Astrocyte (in vitro differentiated cells and primary cell): Measurements from ENCODE around the gene ZDHHC11. TPM values are rescaled to one million over a fixed set of nuclear protein-coding genes. Genes with fewer than 3 reads are reported as not detected.
"Not testable (repeated sequence)": the region's sequence is repeated elsewhere in the genome, so short reads cannot be mapped to it uniquely, and the experiment has no call there.

Experiments
- DNase-seq: peaks from one replicate; pipeline ENCODE4 v3.0.0-alpha.2; 2010; ENCODE audit warnings: low read depth
- FAIRE-seq: peaks from 2 replicates; lab custom pipeline; 2011; peaks lifted over from hg19 to GRCh38; lab: Jason Lieb, UNC
- H2AFZ ChIP-seq: 2 replicates; pipeline ENCODE4 v1.6.0; 2012; ENCODE audit warnings: low read depth, low read length, inconsistent platforms
- H3K27ac ChIP-seq: 2 replicates; pipeline ENCODE4 v1.5.1; 2011; ENCODE audit warnings: low read depth, low read length, inconsistent platforms
- H3K27me3 ChIP-seq: 2 replicates; pipeline ENCODE4 v1.6.0; 2011; ENCODE audit warnings: low read length, inconsistent platforms; ENCODE audit not compliant: insufficient read depth
- H3K36me3 ChIP-seq: 2 replicates; pipeline ENCODE4 v1.5.1; 2011; ENCODE audit warnings: low read length, inconsistent platforms; ENCODE audit not compliant: insufficient read depth
- H3K4me1 ChIP-seq: 2 replicates; pipeline ENCODE4 v1.5.1; 2011; ENCODE audit warnings: low read length, inconsistent platforms; ENCODE audit not compliant: insufficient read depth
- H3K4me2 ChIP-seq: 2 replicates; pipeline ENCODE4 v1.6.0; 2012; ENCODE audit warnings: low read length, inconsistent platforms
- H3K4me3 ChIP-seq: 2 replicates; pipeline ENCODE4 v1.5.1; 2011; ENCODE audit warnings: low read depth, mild to moderate bottlenecking, low read length, inconsistent platforms; ENCODE audit not compliant: insufficient read depth
- H3K79me2 ChIP-seq: 2 replicates; pipeline ENCODE4 v1.6.0; 2012; ENCODE audit warnings: mild to moderate bottlenecking, low read length, inconsistent platforms; ENCODE audit not compliant: insufficient read depth
- H3K9ac ChIP-seq: 2 replicates; pipeline ENCODE4 v1.6.0; 2012; ENCODE audit warnings: mild to moderate bottlenecking, low read length, inconsistent platforms
- H3K9me3 ChIP-seq: 2 replicates; pipeline ENCODE4 v1.5.1; 2012; ENCODE audit warnings: low read depth, mild to moderate bottlenecking, low read length, inconsistent platforms; ENCODE audit not compliant: insufficient read depth
- H4K20me1 ChIP-seq: 2 replicates; pipeline ENCODE4 v1.6.0; 2012; ENCODE audit warnings: low read length, inconsistent platforms; ENCODE audit not compliant: insufficient read depth
- H3K27ac Mint-ChIP-seq: one replicate; pipeline ENCODE4 v1.8.0; 2021; ENCODE audit warnings: mild to moderate bottlenecking, mixed read lengths; ENCODE audit not compliant: unreplicated experiment
- H3K27me3 Mint-ChIP-seq: one replicate; pipeline ENCODE4 v1.8.0; 2021; ENCODE audit warnings: low read depth, mixed read lengths; ENCODE audit not compliant: unreplicated experiment
- H3K36me3 Mint-ChIP-seq: one replicate; pipeline ENCODE4 v1.8.0; 2021; ENCODE audit warnings: low read depth, mixed read lengths; ENCODE audit not compliant: unreplicated experiment
- H3K4me1 Mint-ChIP-seq: one replicate; pipeline ENCODE4 v1.8.0; 2021; ENCODE audit warnings: low read depth, mixed read lengths; ENCODE audit not compliant: unreplicated experiment
- H3K4me3 Mint-ChIP-seq: one replicate; pipeline ENCODE4 v1.8.0; 2021; ENCODE audit warnings: mild to moderate bottlenecking, moderate library complexity, mixed read lengths; ENCODE audit not compliant: unreplicated experiment
- H3K9me3 Mint-ChIP-seq: one replicate; pipeline ENCODE4 v1.8.0; 2021; ENCODE audit warnings: mild to moderate bottlenecking, mixed read lengths; ENCODE audit not compliant: unreplicated experiment
- CTCF ChIP-seq: IDR thresholded peaks from 2 replicates; pipeline ENCODE4 v1.5.1; 2011; ENCODE audit warnings: low read depth, mild to moderate bottlenecking, inconsistent platforms, low read length, moderate library complexity; ENCODE audit not compliant: insufficient read depth
- EZH2 ChIP-seq: IDR thresholded peaks from 2 replicates; pipeline ENCODE4 v1.6.1; 2012; ENCODE audit warnings: mild to moderate bottlenecking, low read length, inconsistent platforms; ENCODE audit not compliant: insufficient read depth
- total RNA-seq: library from RNA; stranded (reverse); gene quantifications from 2 replicates; pipeline ENCODE4 v1.2.1, GENCODE V29; 2021

Gene ZDHHC11
- total RNA-seq, 1 donor from 2014 or later, result 15.9 TPM

DNA sequence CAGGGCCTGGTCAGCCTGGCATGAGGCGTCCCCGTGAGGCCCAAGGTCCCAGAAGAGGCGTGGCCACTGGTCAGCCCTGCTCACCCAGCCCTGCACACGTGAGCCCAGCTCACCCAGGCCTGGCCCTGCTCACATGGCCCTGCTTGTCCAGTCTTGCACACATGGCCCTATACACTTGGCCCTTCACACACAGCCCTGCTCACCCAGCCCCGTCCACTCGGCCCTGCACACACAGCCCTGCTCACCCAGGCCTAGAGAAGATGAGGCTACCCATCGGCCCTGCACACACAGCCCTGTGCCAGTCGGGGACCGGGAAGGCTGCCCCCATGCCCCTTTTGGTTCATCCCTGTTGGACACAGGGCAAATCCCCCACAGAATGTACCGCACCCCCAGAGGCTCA, 94.6 kb downstream of the ZDHHC11 start:
- Histone ChIP-seq H3K27me3 (peaks cover 4% of the 10 kb centered on the region), H3K4me3 (no peak overlapping the region), H4K20me1 (no peaks in the 10 kb centered on the region), H3K9ac (no peak overlapping the region), H2AFZ (no peak overlapping the region), H3K36me3 (no peaks in the 10 kb centered on the region), H3K4me2 (no peak overlapping the region), H3K79me2 (no peaks in the 10 kb centered on the region), H3K4me1 (no peaks in the 10 kb centered on the region), H3K27ac (no peak overlapping the region), H3K9me3 (no peaks in the 10 kb centered on the region)
- H3K4me1 Mint-ChIP-seq, result no peaks in the 10 kb centered on the region
- peaks cover 2% of the 10 kb centered on the region for H3K36me3 Mint-ChIP-seq
- H3K27ac Mint-ChIP-seq, result no peak overlapping the region
- H3K9me3 Mint-ChIP-seq, result no peaks in the 10 kb centered on the region
- no peak for FAIRE-seq
- H3K4me3 Mint-ChIP-seq, result no peak overlapping the region
- no peak for TF ChIP-seq EZH2
- no peak for TF ChIP-seq CTCF
- H3K27me3 Mint-ChIP-seq, result peaks cover 21% of the 10 kb centered on the region
- no peak for DNase-seq

GRCh38 chr5:754143-754632, 96.6 kb downstream of the ZDHHC11 start:
- not testable (repeated sequence) for H3K27ac Mint-ChIP-seq, FAIRE-seq, H3K4me3 Mint-ChIP-seq, H3K9me3 Mint-ChIP-seq, H4K20me1 ChIP-seq, H3K4me2 ChIP-seq, H2AFZ ChIP-seq, H3K36me3 ChIP-seq, H3K4me1 Mint-ChIP-seq, H3K9me3 ChIP-seq, H3K4me1 ChIP-seq, H3K9ac ChIP-seq, H3K27me3 ChIP-seq, H3K79me2 ChIP-seq, DNase-seq, H3K27ac ChIP-seq, H3K36me3 Mint-ChIP-seq, H3K4me3 ChIP-seq
- H3K27me3 Mint-ChIP-seq, result peaks cover 19% of the 10 kb centered on the region

- H3K4me1 Mint-ChIP-seq, DNase-seq, H3K4me1 ChIP-seq, H3K4me3 ChIP-seq, H3K79me2 ChIP-seq, H3K9ac ChIP-seq, H4K20me1 ChIP-seq, H3K4me3 Mint-ChIP-seq, H3K4me2 ChIP-seq, H3K36me3 ChIP-seq, H3K27ac Mint-ChIP-seq, H3K27me3 ChIP-seq, H3K9me3 ChIP-seq, H3K27ac ChIP-seq, H3K9me3 Mint-ChIP-seq, H2AFZ ChIP-seq, FAIRE-seq, H3K36me3 Mint-ChIP-seq: not testable (repeated sequence)
- H3K27me3 Mint-ChIP-seq, result peaks cover 15% of the 10 kb centered on the region
Measured at GRCh38 chr5:753567-754142, 97.1 kb downstream of the ZDHHC11 start.

DNA sequence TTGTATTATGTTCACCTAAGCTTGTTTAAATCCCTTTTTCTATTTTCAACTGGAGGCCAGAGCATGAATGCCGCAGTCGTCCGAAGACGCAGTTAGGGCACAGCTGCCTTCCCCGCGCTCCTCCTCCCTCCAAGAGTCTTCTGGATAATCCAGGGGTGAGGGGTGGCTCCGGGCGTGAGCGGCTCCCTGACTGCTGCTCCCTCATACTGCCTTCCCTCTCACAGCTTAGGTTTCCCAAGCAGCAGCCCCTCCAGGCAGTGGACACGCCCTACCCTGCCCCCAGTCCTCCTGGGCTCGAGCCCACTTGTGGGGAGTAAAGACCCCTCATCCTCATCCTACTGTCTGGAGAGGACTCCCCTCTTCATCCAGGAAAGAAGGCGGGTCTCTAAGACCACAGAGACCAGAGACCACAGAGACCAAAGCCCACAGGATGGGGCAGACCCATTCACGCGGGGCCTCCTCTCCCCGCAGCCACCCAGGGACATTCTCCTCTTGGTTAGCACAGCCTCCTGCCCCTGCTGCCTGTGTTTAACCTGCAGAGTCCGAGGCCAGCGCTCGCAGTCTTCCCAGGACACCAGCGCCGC, 98.2 kb downstream of the ZDHHC11 start:
- not testable (repeated sequence) for H3K27me3 ChIP-seq, H3K4me1 ChIP-seq, H3K36me3 ChIP-seq, H4K20me1 ChIP-seq, H3K4me3 Mint-ChIP-seq, H3K4me1 Mint-ChIP-seq, H3K27ac ChIP-seq, H2AFZ ChIP-seq, H3K9me3 Mint-ChIP-seq, FAIRE-seq, DNase-seq, H3K79me2 ChIP-seq, H3K9me3 ChIP-seq, H3K4me2 ChIP-seq, H3K27ac Mint-ChIP-seq, H3K4me3 ChIP-seq, H3K9ac ChIP-seq, H3K36me3 Mint-ChIP-seq
- H3K27me3 Mint-ChIP-seq, result peaks cover 17% of the 10 kb centered on the region

DNA sequence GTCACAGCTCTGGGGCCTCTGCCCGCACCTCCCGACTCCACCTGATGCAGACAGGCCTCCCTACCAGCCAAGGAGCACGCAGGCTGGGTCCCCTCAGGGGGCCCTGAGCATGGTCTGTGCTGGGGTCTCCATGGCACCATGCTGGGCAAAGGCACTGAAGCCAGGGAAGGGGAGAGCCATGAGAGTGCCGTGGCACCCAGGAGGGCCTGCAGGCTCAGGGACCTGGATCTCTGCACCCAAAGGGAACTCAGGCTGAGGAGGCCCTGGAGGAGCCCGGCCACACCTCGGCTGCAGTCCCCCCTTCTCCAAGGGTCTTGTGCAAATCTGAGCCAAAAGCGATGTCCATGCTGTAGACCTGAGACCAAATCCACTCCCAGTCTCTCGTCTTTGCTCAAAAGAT, 98.8 kb downstream of the ZDHHC11 start:
- not testable (repeated sequence) for H3K27me3 ChIP-seq, H4K20me1 ChIP-seq, H3K27ac ChIP-seq, H3K4me1 Mint-ChIP-seq, H3K36me3 Mint-ChIP-seq, H3K79me2 ChIP-seq, H3K4me3 ChIP-seq, H3K9me3 ChIP-seq, H3K27ac Mint-ChIP-seq, FAIRE-seq, H3K9me3 Mint-ChIP-seq, H3K4me3 Mint-ChIP-seq, H3K36me3 ChIP-seq, H3K9ac ChIP-seq, H3K4me1 ChIP-seq, H2AFZ ChIP-seq, H3K4me2 ChIP-seq, DNase-seq
- peaks cover 14% of the 10 kb centered on the region for H3K27me3 Mint-ChIP-seq
